Measurements from ENCODE around the gene CFAP210.

The CFAP210 gene

DNA sequence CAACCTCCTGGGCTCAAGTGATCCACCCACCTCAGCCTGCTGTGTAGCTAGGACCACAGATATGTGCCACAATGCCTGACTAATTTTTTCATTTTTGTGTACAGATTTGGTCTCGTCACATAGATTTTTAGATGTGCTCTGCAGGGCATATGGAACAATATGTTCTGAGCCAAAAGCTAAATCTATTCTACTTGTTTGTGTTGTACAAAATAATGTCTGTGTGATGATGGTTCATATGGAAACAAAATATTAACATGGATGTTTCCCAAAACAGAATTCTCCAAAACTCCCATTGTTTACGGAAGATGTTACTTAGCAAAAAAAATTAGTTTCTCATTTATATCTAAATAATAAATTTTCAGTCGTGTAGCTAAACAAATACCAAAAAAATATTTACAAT lies 26.8 kb upstream of the CFAP210 start:
- Histone ChIP-seq H3K4me3 (ENCODE audit: insufficient read depth in 1 of 2, low read depth in 1 of 2, low read length in 2 of 2) (no peak overlapping the region), H3K4me2 (ENCODE audit: low read length, poor library complexity, severe bottlenecking) (no peak overlapping the region), H4K91ac (ENCODE audit: low read length) (no peak overlapping the region), H3K27me3 (ENCODE audit: control insufficient read depth in 1 of 2, insufficient read depth in 1 of 2, low read length in 2 of 2) (no peaks in the 10 kb centered on the region), H2AFZ (ENCODE audit: low read depth, low read length) (no peak overlapping the region), H3K36me3 (ENCODE audit: control insufficient read depth in 1 of 2, insufficient read depth in 2 of 2, low read depth in 1 of 2, low read length in 2 of 2) (no peaks in the 10 kb centered on the region), H3K9ac (ENCODE audit: low read length) (no peak overlapping the region), H2BK120ac (ENCODE audit: low read depth, low read length) (no peak overlapping the region), H3K14ac (ENCODE audit: low read length in 2 of 2) (no peak overlapping the region), H3K4me1 (ENCODE audit: control insufficient read depth, insufficient read depth, low read depth, low read length) (peaks cover 7% of the 10 kb centered on the region), H3K27ac (ENCODE audit: low read length, poor library complexity, severe bottlenecking) (no peak overlapping the region), H2BK5ac (ENCODE audit: low read depth, low read length, poor library complexity, severe bottlenecking) (no peak overlapping the region), H3K18ac (ENCODE audit: low read depth in 1 of 2, low read length in 2 of 2) (no peak overlapping the region), H3K4ac (ENCODE audit: low read depth in 1 of 2, low read length in 2 of 2) (no peak overlapping the region), H3K79me1 (replicated peaks; ENCODE audit: low read length, poor library complexity, severe bottlenecking) (no peaks in the 10 kb centered on the region), H3K9me3 (ENCODE audit: control insufficient read depth, low read length) (no peaks in the 10 kb centered on the region), H2BK15ac (ENCODE audit: low read depth, poor library complexity, severe bottlenecking) (no peak overlapping the region), H3K23ac (ENCODE audit: low read length in 2 of 2) (no peak overlapping the region), H4K8ac (ENCODE audit: low read length) (no peak overlapping the region), H2AK5ac (ENCODE audit: low read length, severe bottlenecking) (no peak overlapping the region), H2BK12ac (ENCODE audit: low read length in 2 of 2) (no peak overlapping the region)
- 100% methylated on average over 1 of the region's 3 CpGs for WGBS
- DNase-seq: no peak

DNA sequence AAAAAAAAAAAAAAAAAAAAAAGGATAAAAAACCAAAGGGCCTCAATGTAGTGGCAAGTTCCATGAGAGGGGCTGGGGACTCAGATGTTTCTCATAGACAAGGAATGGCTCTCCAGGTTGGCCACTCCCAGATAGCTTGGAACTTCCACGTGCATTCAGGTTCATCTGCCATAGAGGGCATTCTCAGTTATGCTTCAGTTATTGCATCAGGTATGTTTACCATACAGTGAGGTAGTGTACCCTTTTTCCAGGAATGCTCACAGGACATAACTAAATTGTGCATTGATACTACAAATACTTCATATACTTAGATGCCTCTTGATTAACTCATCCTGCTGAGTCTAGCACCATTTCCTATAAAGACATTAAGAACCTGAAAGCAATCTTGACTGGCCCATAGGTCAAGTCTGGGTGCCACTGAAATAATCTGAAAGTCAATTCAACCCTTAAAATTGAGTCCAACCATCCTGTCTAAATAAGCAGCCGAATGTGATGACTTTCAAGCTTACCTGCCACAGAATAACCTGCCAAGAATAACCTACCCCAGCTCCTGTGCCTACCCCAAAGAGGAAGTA lies 24.8 kb upstream of the CFAP210 start:
- Histone ChIP-seq H3K27ac (ENCODE audit: low read length, poor library complexity, severe bottlenecking) (no peak overlapping the region), H2AFZ (ENCODE audit: low read depth, low read length) (no peak overlapping the region), H3K36me3 (ENCODE audit: control insufficient read depth in 1 of 2, insufficient read depth in 2 of 2, low read depth in 1 of 2, low read length in 2 of 2) (no peaks in the 10 kb centered on the region), H2BK120ac (ENCODE audit: low read depth, low read length) (no peak overlapping the region), H3K79me1 (replicated peaks; ENCODE audit: low read length, poor library complexity, severe bottlenecking) (no peaks in the 10 kb centered on the region), H2BK5ac (ENCODE audit: low read depth, low read length, poor library complexity, severe bottlenecking) (no peak overlapping the region), H3K4me3 (ENCODE audit: insufficient read depth in 1 of 2, low read depth in 1 of 2, low read length in 2 of 2) (no peak overlapping the region), H4K8ac (ENCODE audit: low read length) (no peak overlapping the region), H3K18ac (ENCODE audit: low read depth in 1 of 2, low read length in 2 of 2) (no peak overlapping the region), H3K9ac (ENCODE audit: low read length) (no peak overlapping the region), H3K27me3 (ENCODE audit: control insufficient read depth in 1 of 2, insufficient read depth in 1 of 2, low read length in 2 of 2) (no peaks in the 10 kb centered on the region), H3K14ac (ENCODE audit: low read length in 2 of 2) (no peak overlapping the region), H3K4me1 (ENCODE audit: control insufficient read depth, insufficient read depth, low read depth, low read length) (peaks cover 7% of the 10 kb centered on the region), H3K23ac (ENCODE audit: low read length in 2 of 2) (no peak overlapping the region), H2BK15ac (ENCODE audit: low read depth, poor library complexity, severe bottlenecking) (no peak overlapping the region), H4K91ac (ENCODE audit: low read length) (no peak overlapping the region), H3K4ac (ENCODE audit: low read depth in 1 of 2, low read length in 2 of 2) (no peak overlapping the region), H2AK5ac (ENCODE audit: low read length, severe bottlenecking) (no peak overlapping the region), H3K4me2 (ENCODE audit: low read length, poor library complexity, severe bottlenecking) (no peak overlapping the region), H2BK12ac (ENCODE audit: low read length in 2 of 2) (no peak overlapping the region), H3K9me3 (ENCODE audit: control insufficient read depth, low read length) (no peaks in the 10 kb centered on the region)
- no CpG with 5 or more reads among the region's 2 CpGs for WGBS
- no peak for DNase-seq

DNA sequence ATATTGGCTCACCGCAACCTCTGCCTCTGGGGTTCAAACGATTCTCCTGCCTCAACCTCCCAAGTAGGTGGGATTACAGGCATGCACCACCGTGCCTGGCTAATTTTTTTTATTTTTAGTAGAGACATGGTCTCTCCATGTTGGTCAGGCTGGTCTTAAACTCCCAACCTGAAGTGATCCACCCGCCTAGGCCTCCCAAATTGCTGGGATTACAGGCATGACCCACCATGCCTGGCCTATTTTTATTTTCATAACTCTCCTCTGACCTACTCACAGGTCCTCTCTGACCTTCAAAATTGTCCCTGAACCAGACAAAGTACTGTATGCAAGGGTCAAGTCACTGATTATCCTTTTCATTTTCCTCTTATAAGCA lies 23.5 kb upstream of the CFAP210 start:
- no peaks in the 10 kb centered on the region for H3K36me3 ChIP-seq (ENCODE audit: control insufficient read depth in 1 of 2, insufficient read depth in 2 of 2, low read depth in 1 of 2, low read length in 2 of 2)
- peaks cover 7% of the 10 kb centered on the region for H3K4me1 ChIP-seq (ENCODE audit: control insufficient read depth, insufficient read depth, low read depth, low read length)
- no peak overlapping the region for H2BK12ac ChIP-seq (ENCODE audit: low read length in 2 of 2)
- H2BK5ac ChIP-seq (ENCODE audit: low read depth, low read length, poor library complexity, severe bottlenecking): no peak overlapping the region
- H2BK15ac ChIP-seq (ENCODE audit: low read depth, poor library complexity, severe bottlenecking): no peak overlapping the region
- no peak overlapping the region for H3K14ac ChIP-seq (ENCODE audit: low read length in 2 of 2)
- no peak overlapping the region for H3K4me3 ChIP-seq (ENCODE audit: insufficient read depth in 1 of 2, low read depth in 1 of 2, low read length in 2 of 2)
- no peak overlapping the region for H3K27ac ChIP-seq (ENCODE audit: low read length, poor library complexity, severe bottlenecking)
- no peak overlapping the region for H3K9ac ChIP-seq (ENCODE audit: low read length)
- H3K27me3 ChIP-seq (ENCODE audit: control insufficient read depth in 1 of 2, insufficient read depth in 1 of 2, low read length in 2 of 2): no peaks in the 10 kb centered on the region
- no peak for DNase-seq
- no peak overlapping the region for H2AK5ac ChIP-seq (ENCODE audit: low read length, severe bottlenecking)
- H4K91ac ChIP-seq (ENCODE audit: low read length): no peak overlapping the region
- H4K8ac ChIP-seq (ENCODE audit: low read length): no peak overlapping the region
- no peak overlapping the region for H3K23ac ChIP-seq (ENCODE audit: low read length in 2 of 2)
- 89% methylated on average over 4 of the region's 4 CpGs for WGBS
- H3K4me2 ChIP-seq (ENCODE audit: low read length, poor library complexity, severe bottlenecking): no peak overlapping the region
- no peak overlapping the region for H2AFZ ChIP-seq (ENCODE audit: low read depth, low read length)
- no peak overlapping the region for H3K18ac ChIP-seq (ENCODE audit: low read depth in 1 of 2, low read length in 2 of 2)
- H3K9me3 ChIP-seq (ENCODE audit: control insufficient read depth, low read length): no peaks in the 10 kb centered on the region
- no peak overlapping the region for H2BK120ac ChIP-seq (ENCODE audit: low read depth, low read length)
- H3K4ac ChIP-seq (ENCODE audit: low read depth in 1 of 2, low read length in 2 of 2): no peak overlapping the region
- no peaks in the 10 kb centered on the region for H3K79me1 ChIP-seq (replicated peaks; ENCODE audit: low read length, poor library complexity, severe bottlenecking)

DNA sequence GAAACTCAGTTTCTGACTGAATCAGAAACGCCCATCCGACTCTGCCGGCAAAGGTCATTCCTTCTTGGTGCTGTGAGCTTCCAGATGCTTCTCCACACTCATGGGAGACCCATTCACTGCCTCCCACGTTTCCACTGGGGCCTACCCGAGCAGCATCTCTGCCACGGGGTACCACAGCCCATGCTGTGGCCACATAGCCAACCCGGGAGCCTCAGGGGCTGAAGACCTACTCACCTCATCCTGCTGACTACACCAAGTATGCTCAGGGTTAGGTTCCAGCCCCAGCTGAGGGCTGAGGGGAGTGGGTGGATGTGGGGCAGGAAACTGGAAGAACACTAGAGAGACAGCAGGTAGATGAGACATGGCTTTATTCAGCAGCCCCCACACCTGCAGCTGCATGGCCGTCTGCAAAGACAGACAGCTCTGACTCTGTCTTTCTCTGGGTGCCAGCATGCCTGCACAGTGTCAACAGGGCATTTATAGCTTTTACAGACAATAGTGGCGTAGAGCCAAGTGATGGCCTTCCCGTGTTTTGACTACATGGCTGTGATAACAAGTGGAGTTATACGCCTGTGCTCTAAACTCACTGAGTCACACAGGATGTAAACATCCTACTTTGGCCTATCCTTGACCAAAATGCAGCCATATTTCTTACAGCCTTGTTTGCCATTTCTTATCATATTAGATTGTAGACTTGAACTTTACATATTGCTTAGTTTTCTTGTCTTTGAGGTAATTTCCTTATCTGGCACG lies 22.9 kb upstream of the CFAP210 start:
- Histone ChIP-seq H3K79me1 (replicated peaks; ENCODE audit: low read length, poor library complexity, severe bottlenecking) (no peaks in the 10 kb centered on the region), H2AK5ac (ENCODE audit: low read length, severe bottlenecking) (peak overlapping the region; percentile 9), H3K27me3 (ENCODE audit: control insufficient read depth in 1 of 2, insufficient read depth in 1 of 2, low read length in 2 of 2) (no peaks in the 10 kb centered on the region), H3K23ac (ENCODE audit: low read length in 2 of 2) (no peak overlapping the region), H3K27ac (ENCODE audit: low read length, poor library complexity, severe bottlenecking) (no peak overlapping the region), H3K4ac (ENCODE audit: low read depth in 1 of 2, low read length in 2 of 2) (peak overlapping the region in 1 of 2 experiments; percentile 32), H2BK120ac (ENCODE audit: low read depth, low read length) (peak overlapping the region; percentile 62), H4K91ac (ENCODE audit: low read length) (peak overlapping the region; percentile 84), H2BK15ac (ENCODE audit: low read depth, poor library complexity, severe bottlenecking) (peak overlapping the region; percentile 61), H3K36me3 (ENCODE audit: control insufficient read depth in 1 of 2, insufficient read depth in 2 of 2, low read depth in 1 of 2, low read length in 2 of 2) (no peaks in the 10 kb centered on the region), H4K8ac (ENCODE audit: low read length) (peak overlapping the region; percentile 79), H3K4me1 (ENCODE audit: control insufficient read depth, insufficient read depth, low read depth, low read length) (peaks cover 7% of the 10 kb centered on the region), H3K18ac (ENCODE audit: low read depth in 1 of 2, low read length in 2 of 2) (peak overlapping the region; percentile 5 to 49), H3K9ac (ENCODE audit: low read length) (no peak overlapping the region), H2BK12ac (ENCODE audit: low read length in 2 of 2) (peak overlapping the region; percentile 52 to 64), H3K9me3 (ENCODE audit: control insufficient read depth, low read length) (no peaks in the 10 kb centered on the region), H2BK5ac (ENCODE audit: low read depth, low read length, poor library complexity, severe bottlenecking) (no peak overlapping the region), H2AFZ (ENCODE audit: low read depth, low read length) (no peak overlapping the region), H3K14ac (ENCODE audit: low read length in 2 of 2) (peak overlapping the region in 1 of 2 experiments; percentile 35), H3K4me3 (ENCODE audit: insufficient read depth in 1 of 2, low read depth in 1 of 2, low read length in 2 of 2) (no peak overlapping the region), H3K4me2 (ENCODE audit: low read length, poor library complexity, severe bottlenecking) (no peak overlapping the region)
- WGBS: 67% methylated on average over 12 of the region's 12 CpGs
- DNase-seq: peak; percentile 42
